ENCODE data around the gene SLC9C1. TPM values are rescaled to one million over a fixed set of nuclear protein-coding genes. Genes with fewer than 3 reads are reported as not detected.

Gene SLC9C1
- total RNA-seq, 1 experiment from 2014 or later: not detected

DNA sequence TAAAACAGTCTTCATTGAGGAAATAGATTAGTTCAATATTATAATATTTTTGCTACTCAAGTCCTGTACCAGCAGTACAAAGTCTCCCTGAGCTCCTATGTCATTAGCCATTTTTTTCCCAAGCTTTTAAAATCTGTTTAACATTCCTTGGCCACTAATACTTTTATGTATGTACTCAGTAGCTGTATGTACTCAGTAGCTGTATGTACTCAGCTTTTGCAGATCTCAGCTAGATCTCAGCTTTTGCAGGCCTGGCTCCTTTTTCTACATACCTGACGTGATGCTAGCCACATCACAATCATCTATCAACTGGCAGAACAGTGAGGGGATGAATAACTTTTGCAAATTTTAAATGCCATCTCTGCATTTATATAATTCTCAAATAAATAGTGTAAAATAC lies 13.8 kb downstream of the SLC9C1 start:
- no peaks in the 10 kb centered on the region for H3K36me3 ChIP-seq (ENCODE audit: insufficient read depth, low read length, poor library complexity, severe bottlenecking)
- no peak for DNase-seq (ENCODE audit: low spot score)
- no peaks in the 10 kb centered on the region for H3K9me3 ChIP-seq (ENCODE audit: low read depth, low read length, poor library complexity, severe bottlenecking)
- ChIA-PET CTCF (no interaction called here), POLR2A (ENCODE audit: low non-redundant PET) (no interaction called here)
- no TSS peak for BruUV-seq (replicated peaks)
- H3K4me1 ChIP-seq (ENCODE audit: insufficient read depth, low read length, poor library complexity, severe bottlenecking): peaks cover 22% of the 10 kb centered on the region
- no peak for TF ChIP-seq EZH2 (IDR thresholded peaks at IDR 0.05; ENCODE audit: borderline replicate concordance, low read depth, low read length, poor library complexity, severe bottlenecking)
- TF ChIP-seq, protein P1, sequence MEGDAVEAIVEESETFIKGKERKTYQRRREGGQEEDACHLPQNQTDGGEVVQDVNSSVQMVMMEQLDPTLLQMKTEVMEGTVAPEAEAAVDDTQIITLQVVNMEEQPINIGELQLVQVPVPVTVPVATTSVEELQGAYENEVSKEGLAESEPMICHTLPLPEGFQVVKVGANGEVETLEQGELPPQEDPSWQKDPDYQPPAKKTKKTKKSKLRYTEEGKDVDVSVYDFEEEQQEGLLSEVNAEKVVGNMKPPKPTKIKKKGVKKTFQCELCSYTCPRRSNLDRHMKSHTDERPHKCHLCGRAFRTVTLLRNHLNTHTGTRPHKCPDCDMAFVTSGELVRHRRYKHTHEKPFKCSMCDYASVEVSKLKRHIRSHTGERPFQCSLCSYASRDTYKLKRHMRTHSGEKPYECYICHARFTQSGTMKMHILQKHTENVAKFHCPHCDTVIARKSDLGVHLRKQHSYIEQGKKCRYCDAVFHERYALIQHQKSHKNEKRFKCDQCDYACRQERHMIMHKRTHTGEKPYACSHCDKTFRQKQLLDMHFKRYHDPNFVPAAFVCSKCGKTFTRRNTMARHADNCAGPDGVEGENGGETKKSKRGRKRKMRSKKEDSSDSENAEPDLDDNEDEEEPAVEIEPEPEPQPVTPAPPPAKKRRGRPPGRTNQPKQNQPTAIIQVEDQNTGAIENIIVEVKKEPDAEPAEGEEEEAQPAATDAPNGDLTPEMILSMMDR (conservative IDR thresholded peaks at IDR 0.05; ENCODE audit: low read depth, low read length): no peak
- H3K4me3 ChIP-seq (ENCODE audit: low read depth, low read length, poor library complexity, severe bottlenecking): no peak overlapping the region
- intact Hi-C loops (cut with micrococcal nuclease; ENCODE audit: unreplicated experiment): no loop called here
- H3K27ac ChIP-seq (ENCODE audit: low read depth, low read length, poor library complexity, severe bottlenecking): no peak overlapping the region
- peaks cover 5% of the 10 kb centered on the region for H3K27me3 ChIP-seq (replicated peaks; ENCODE audit: insufficient read depth, low read depth, low read length, poor library complexity)

DNA sequence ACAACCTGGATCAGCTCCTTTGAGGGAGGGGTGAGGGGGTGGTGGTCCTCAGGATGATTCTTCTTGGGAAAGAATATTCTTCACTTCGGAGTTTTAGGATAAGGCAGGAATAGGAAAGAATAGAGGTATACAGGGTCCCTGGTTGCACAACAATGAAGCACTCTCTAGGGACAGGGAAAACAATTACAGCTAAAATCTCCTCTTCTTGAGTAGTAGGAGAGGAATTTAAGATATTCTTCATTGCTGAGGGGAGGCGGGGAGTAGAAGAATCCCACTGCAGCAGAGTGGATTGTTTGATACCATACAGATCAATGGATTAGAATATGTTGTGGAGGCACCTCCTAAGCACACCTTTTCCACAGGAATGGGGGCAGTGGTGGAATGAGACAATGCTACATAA lies 20.5 kb downstream of the SLC9C1 start:
- ChIA-PET POLR2A (ENCODE audit: low non-redundant PET) (no interaction called here), CTCF (no interaction called here)
- no peaks in the 10 kb centered on the region for H3K4me1 ChIP-seq (ENCODE audit: insufficient read depth, low read length, poor library complexity, severe bottlenecking)
- no peaks in the 10 kb centered on the region for H3K9me3 ChIP-seq (ENCODE audit: low read depth, low read length, poor library complexity, severe bottlenecking)
- no peak overlapping the region for H3K4me3 ChIP-seq (ENCODE audit: low read depth, low read length, poor library complexity, severe bottlenecking)
- TF ChIP-seq, protein P1 (conservative IDR thresholded peaks at IDR 0.05; ENCODE audit: low read depth, low read length): no peak
- TF ChIP-seq EZH2 (IDR thresholded peaks at IDR 0.05; ENCODE audit: borderline replicate concordance, low read depth, low read length, poor library complexity, severe bottlenecking): no peak
- H3K36me3 ChIP-seq (ENCODE audit: insufficient read depth, low read length, poor library complexity, severe bottlenecking): no peaks in the 10 kb centered on the region
- no peak for DNase-seq (ENCODE audit: low spot score)
- intact Hi-C loops (cut with micrococcal nuclease; ENCODE audit: unreplicated experiment): no loop called here
- no peak overlapping the region for H3K27ac ChIP-seq (ENCODE audit: low read depth, low read length, poor library complexity, severe bottlenecking)
- BruUV-seq (replicated peaks): no TSS peak
- H3K27me3 ChIP-seq (replicated peaks; ENCODE audit: insufficient read depth, low read depth, low read length, poor library complexity): peaks cover 14% of the 10 kb centered on the region

DNA sequence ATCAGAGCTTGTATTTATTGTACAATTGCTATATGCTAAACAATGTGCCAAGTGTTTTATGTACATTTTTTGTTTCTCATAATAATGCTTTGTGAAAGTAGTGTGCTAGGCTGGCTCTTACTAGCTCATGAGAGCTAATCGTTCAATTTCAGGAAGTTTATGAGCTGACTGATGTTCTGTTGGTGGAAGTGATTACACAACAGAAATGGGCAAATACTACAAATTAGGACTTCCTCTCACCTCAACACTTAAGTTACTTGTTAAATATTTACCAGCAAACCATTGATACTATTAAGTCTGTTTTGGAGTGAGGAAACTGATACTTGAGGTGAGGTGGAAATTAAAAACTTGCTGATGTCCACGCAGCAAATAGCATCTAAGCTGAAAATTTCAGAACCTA lies 32.3 kb downstream of the SLC9C1 start:
- Histone ChIP-seq H3K36me3 (ENCODE audit: insufficient read depth, low read length, poor library complexity, severe bottlenecking) (no peaks in the 10 kb centered on the region), H3K27me3 (replicated peaks; ENCODE audit: insufficient read depth, low read depth, low read length, poor library complexity) (peaks cover 8% of the 10 kb centered on the region), H3K27ac (ENCODE audit: low read depth, low read length, poor library complexity, severe bottlenecking) (no peak overlapping the region), H3K4me3 (ENCODE audit: low read depth, low read length, poor library complexity, severe bottlenecking) (no peak overlapping the region), H3K4me1 (ENCODE audit: insufficient read depth, low read length, poor library complexity, severe bottlenecking) (no peaks in the 10 kb centered on the region), H3K9me3 (ENCODE audit: low read depth, low read length, poor library complexity, severe bottlenecking) (no peaks in the 10 kb centered on the region)
- BruUV-seq (replicated peaks): no TSS peak
- CTCF ChIA-PET: no interaction called here
- intact Hi-C loops (cut with micrococcal nuclease; ENCODE audit: unreplicated experiment): no loop called here
- POLR2A ChIA-PET (ENCODE audit: low non-redundant PET): no interaction called here
- no peak for TF ChIP-seq EZH2 (IDR thresholded peaks at IDR 0.05; ENCODE audit: borderline replicate concordance, low read depth, low read length, poor library complexity, severe bottlenecking)
- TF ChIP-seq, protein P1 (conservative IDR thresholded peaks at IDR 0.05; ENCODE audit: low read depth, low read length): no peak
- no peak for DNase-seq (ENCODE audit: low spot score)

All from A673 (cell line).